Activated CD4-positive, alpha-beta T cell treated with anti-CD3 and anti-CD28 coated beads, Interleukin-2, amount 50 U/mL, for 48 hours (primary cell): ENCODE measurements around the gene NME5.
"Not testable (repeated sequence)": the region's sequence is repeated elsewhere in the genome, so short reads cannot be mapped to it uniquely, and the experiment has no call there.

Experiments used
- DNase-seq, 2 experiments: peaks; one replicate each; pipeline ENCODE4 v3.0.0-alpha.2; 2020

NME5 gene

DNA sequence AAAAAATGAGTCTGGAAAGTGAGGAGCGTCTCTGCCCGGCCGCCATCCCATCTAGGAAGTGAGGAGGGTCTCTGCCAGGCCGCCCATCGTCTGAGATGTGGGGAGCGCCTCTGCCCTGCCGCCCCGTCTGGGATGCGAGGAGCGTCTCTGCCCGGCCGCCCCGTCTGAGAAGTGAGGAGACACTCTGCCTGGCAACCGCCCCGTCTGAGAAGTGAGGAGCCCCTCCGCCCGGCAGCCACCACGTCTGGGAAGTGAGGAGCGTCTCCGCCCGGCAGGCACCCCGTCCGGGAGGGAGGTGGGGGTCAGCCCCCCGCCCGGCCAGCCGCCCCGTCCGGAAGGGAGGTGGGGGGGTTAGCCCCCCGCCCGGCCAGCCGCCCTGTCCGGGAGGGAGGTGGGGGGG is 69.2 kb downstream of the NME5 start:
- DNase-seq: not testable (repeated sequence)

- peak; percentile 84 to 88 for DNase-seq
These were observed 70.3 kb downstream of the NME5 start for GRCh38 chr5:138068742-138069600.

DNA sequence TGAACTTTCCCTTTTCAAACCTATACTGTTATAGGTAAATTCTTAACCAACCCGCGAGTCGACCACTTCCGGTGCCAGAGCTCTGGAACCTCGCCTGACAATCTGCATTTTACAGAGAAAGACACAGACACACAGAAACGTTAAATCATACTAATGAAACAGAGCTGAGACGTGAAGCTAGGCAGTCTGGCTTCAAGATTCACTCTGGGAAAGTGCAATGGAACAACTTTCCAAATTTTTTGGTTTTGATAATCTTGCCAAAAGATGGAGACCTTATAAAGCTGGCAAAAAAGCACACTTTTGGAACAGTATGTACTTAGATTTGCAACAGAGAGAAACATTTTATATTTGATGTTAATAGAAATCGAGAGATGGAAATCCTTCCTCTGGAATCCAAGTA is 71.3 kb downstream of the NME5 start:
- DNase-seq: no peak
